Psoas muscle (tissue), 8 donors: ENCODE measurements around the gene ABHD11. TPM values are rescaled to one million over a fixed set of nuclear protein-coding genes. Genes with fewer than 3 reads are reported as not detected.
"Not testable (repeated sequence)": the region's sequence is repeated elsewhere in the genome, so short reads cannot be mapped to it uniquely, and the experiment has no call there.

Experiments
- ATAC-seq, 4 donors: fragments of 200-7000 bp; cut with Tn5 transposase; one replicate each; pipeline ENCODE4 v1.9.1; 2020; ENCODE audit warnings: moderate library complexity in 3 of 4, mild to moderate bottlenecking in 2 of 4
- DNase-seq, 2 donors: peaks; one replicate each; pipeline ENCODE4 v3.0.0-alpha.2; 2020
- H3K27ac ChIP-seq: fragments of 200-600 bp; one replicate; pipeline ENCODE4 v1.8.0; 2022
- H3K27me3 ChIP-seq, 3 donors: fragments of 200-600 bp in 1 of 3; one replicate each; pipeline versions ENCODE4 v1.6.1 to v1.8.0; 2013 to 2022; ENCODE audit warnings: low read length in 2 of 3, mild to moderate bottlenecking in 2 of 3, moderate library complexity in 1 of 3; ENCODE audit not compliant: insufficient read depth in 3 of 3
- H3K36me3 ChIP-seq, 2 donors: fragments of 200-600 bp in 1 of 2; one replicate each; pipeline versions ENCODE4 v1.6.1 to v1.8.0; 2013 to 2022; ENCODE audit warnings: low read depth in 1 of 2, mild to moderate bottlenecking in 1 of 2, moderate library complexity in 1 of 2; ENCODE audit not compliant: insufficient read depth in 1 of 2
- H3K4me1 ChIP-seq: fragments of 200-600 bp; one replicate; pipeline ENCODE4 v1.8.0; 2022
- H3K4me3 ChIP-seq: fragments of 200-600 bp; one replicate; pipeline ENCODE4 v1.8.0; 2022; ENCODE audit warnings: mild to moderate bottlenecking
- H3K9me3 ChIP-seq: fragments of 200-600 bp; one replicate; pipeline ENCODE4 v1.8.0; 2022
- CTCF ChIP-seq: fragments of 200-600 bp; IDR thresholded peaks from one replicate; pipeline ENCODE4 v1.8.0; 2022; ENCODE audit warnings: antibody characterized with exemption
- WGBS, 3 donors: extraction: QIAGEN DNeasy Blood & Tissue Kit; methylation state at CpG; one replicate each; pipeline versions ENCODE4 v1.1.6 to v1.1.7; 2013; 5-methylcytosine and 5-hydroxymethylcytosine counted together
- intact Hi-C, 2 donors: fragments of 100-400 bp; cut with DNase I; formaldehyde crosslinking; loops; one replicate each; pipeline versions ENCODE4 v1.11.0 to v1.14.2; 2022
- polyA plus RNA-seq, 3 donors: library from polyadenylated mRNA; stranded (reverse); fragments of 200-250 nt; gene quantifications; one replicate each; pipeline ENCODE4 v1.2.3, GENCODE V29; 2013
- total RNA-seq, 4 donors: library from RNA; stranded (reverse); fragmentation: NEBNext Ultra II Directional in 2 of 4; extraction: Animal tissue kit (Norgen Biotek cat#: 25700) in 2 of 4; gene quantifications; one replicate each; pipeline versions ENCODE4 v1.2.1 to v1.2.4, GENCODE V29; 2021 to 2023
- donor health status: healthy with polysubstance abuse.
- donor health status: DM: no; HTN: no; CAD: no; lungs with moderate emphysema.
- donor health status: Bipolar disorder and iron deficiency.
- donor health status: healthy.
- donor health status: DM: yes; HTN: yes; CAD: no.
- donor health status: DM: no; HTN: no; CAD: no.
- donor health status: DM: no; HTN: no; CAD: no.
- donor health status: DM: yes; HTN: yes; CAD: no.

The ABHD11 gene
- total and polyA plus RNA-seq, 7 donors, result 6.8 to 26.6 (median 14.1) TPM

GRCh38 chr7:73723813-73724212 lies 14.8 kb downstream of the ABHD11 start:
- Histone ChIP-seq H3K9me3 (no peaks in the 10 kb centered on the region), H3K4me1 (peaks cover 5% of the 10 kb centered on the region), H3K4me3 (no peak overlapping the region), H3K27ac (no peak overlapping the region), H3K27me3 (no peaks in the 10 kb centered on the region), H3K36me3 (no peaks in the 10 kb centered on the region)
- ATAC-seq (no peak), DNase-seq (no peak)
- intact Hi-C loops, result loop anchor here in 1 of 2 donors (2.0 kb wide), 1 partner anchor 117 kb away; no protein-coding TSS in a partner anchor
- TF ChIP-seq CTCF, result no peak
- WGBS, 3 donors, result 90 to 97% (median 95%) methylated on average over 3 of the region's 3 CpGs

- ATAC-seq (no peak), DNase-seq (no peak)
- no peak for TF ChIP-seq CTCF
- no peak overlapping the region for H3K27ac ChIP-seq
- 62 to 80% (median 75%) methylated on average over 6 of the region's 6 CpGs for WGBS, 3 donors
- intact Hi-C loops, result no loop called here
- no peaks in the 10 kb centered on the region for H3K36me3 ChIP-seq
- H3K4me1 ChIP-seq, result peaks cover 15% of the 10 kb centered on the region
- no peaks in the 10 kb centered on the region for H3K27me3 ChIP-seq
- H3K9me3 ChIP-seq, result no peaks in the 10 kb centered on the region
- H3K4me3 ChIP-seq, result no peak overlapping the region
Measured at GRCh38 chr7:73722785-73723184, 15.8 kb downstream of the ABHD11 start.

GRCh38 chr7:73722182-73722581 lies 16.4 kb downstream of the ABHD11 start:
- DNase-seq, H3K27ac ChIP-seq, intact Hi-C loops, H3K4me3 ChIP-seq, H3K9me3 ChIP-seq, H3K36me3 ChIP-seq, H3K27me3 ChIP-seq, ATAC-seq: not testable (repeated sequence)
- H3K4me1 ChIP-seq, result peaks cover 17% of the 10 kb centered on the region
- 69 to 79% (median 78%) methylated on average over 4 of the region's 4 CpGs for WGBS, 3 donors

- Histone ChIP-seq H3K27ac (peak overlapping the region; percentile 41), H3K36me3 (no peaks in the 10 kb centered on the region), H3K4me3 (no peak overlapping the region), H3K27me3 (no peaks in the 10 kb centered on the region), H3K9me3 (no peaks in the 10 kb centered on the region), H3K4me1 (peaks cover 17% of the 10 kb centered on the region)
- 17 to 35% (median 26%) methylated on average over 3 of the region's 3 CpGs for WGBS, 3 donors
- intact Hi-C loops, result no loop called here
- DNase-seq, result peak; percentile 60 to 86
- TF ChIP-seq CTCF, result no peak
- ATAC-seq, result peak; percentile 61 to 73 (median 66)
Measured at GRCh38 chr7:73721377-73721817, 17.2 kb downstream of the ABHD11 start.

DNA sequence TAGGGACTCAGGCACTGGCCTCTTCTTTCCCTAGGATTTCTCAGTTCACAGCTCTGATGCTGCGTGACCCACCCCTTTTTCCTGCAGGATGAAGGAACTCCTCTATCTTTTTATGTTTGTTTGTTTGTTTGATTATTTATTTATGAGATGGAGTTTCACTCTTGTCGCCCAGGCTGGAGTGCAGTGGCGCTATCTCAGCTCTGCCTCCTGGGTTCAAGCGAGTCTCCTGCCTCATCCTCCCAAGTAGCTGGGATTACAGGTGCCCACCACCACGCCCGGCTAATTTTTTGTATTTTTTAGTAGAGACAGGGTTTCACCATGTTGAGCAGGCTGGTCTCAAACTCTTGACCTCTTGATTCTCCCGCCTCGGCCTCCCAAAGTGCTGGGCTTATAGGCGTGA lies 18.2 kb downstream of the ABHD11 start:
- H3K27ac ChIP-seq, ATAC-seq, H3K9me3 ChIP-seq, H3K36me3 ChIP-seq, H3K27me3 ChIP-seq, DNase-seq, intact Hi-C loops, H3K4me3 ChIP-seq: not testable (repeated sequence)
- 94 to 98% (median 98%) methylated on average over 9 of the region's 9 CpGs for WGBS, 3 donors
- H3K4me1 ChIP-seq, result peaks cover 17% of the 10 kb centered on the region

DNA sequence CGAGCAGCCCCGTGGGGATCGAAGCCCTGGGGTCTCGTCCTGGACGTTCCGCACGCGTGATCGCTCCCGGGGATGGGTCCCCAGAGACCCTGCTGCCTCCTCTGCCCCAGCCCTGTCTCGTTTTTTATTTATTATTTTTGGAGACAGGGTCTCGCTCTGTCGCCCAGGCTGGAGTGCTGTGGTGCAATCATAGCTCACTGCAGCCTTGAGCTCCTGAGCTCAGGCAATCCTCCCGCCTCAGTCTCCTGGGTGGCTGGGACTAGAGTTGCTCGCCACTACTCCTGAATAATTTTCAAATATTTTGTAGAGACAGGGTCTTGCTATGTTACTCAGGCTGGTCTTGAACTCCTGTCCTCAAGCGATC lies 18.8 kb downstream of the ABHD11 start:
- no peak for DNase-seq
- peak in 3 of 4 donors; percentile 7 to 34 (median 9) for ATAC-seq
- Histone ChIP-seq H3K4me3 (peak overlapping the region; percentile 94), H3K9me3 (no peaks in the 10 kb centered on the region), H3K4me1 (peaks cover 17% of the 10 kb centered on the region), H3K27me3 (no peaks in the 10 kb centered on the region), H3K27ac (no peak overlapping the region), H3K36me3 (no peaks in the 10 kb centered on the region)
- intact Hi-C loops, result loop anchor here in 1 of 2 donors (5.0 kb wide), 1 partner anchor 37 kb away; the partner anchor contains the start of genes BUD23 and DNAJC30
- WGBS, 3 donors, result 10 to 16% (median 13%) methylated on average over 10 to 16 of the region's 16 CpGs
- no peak for TF ChIP-seq CTCF
